ENCODE measurements around the gene ACOT7.
A peak's percentile ranks its signal among the peaks of the same experiment; 100 is the strongest.

Gene ACOT7

DNA sequence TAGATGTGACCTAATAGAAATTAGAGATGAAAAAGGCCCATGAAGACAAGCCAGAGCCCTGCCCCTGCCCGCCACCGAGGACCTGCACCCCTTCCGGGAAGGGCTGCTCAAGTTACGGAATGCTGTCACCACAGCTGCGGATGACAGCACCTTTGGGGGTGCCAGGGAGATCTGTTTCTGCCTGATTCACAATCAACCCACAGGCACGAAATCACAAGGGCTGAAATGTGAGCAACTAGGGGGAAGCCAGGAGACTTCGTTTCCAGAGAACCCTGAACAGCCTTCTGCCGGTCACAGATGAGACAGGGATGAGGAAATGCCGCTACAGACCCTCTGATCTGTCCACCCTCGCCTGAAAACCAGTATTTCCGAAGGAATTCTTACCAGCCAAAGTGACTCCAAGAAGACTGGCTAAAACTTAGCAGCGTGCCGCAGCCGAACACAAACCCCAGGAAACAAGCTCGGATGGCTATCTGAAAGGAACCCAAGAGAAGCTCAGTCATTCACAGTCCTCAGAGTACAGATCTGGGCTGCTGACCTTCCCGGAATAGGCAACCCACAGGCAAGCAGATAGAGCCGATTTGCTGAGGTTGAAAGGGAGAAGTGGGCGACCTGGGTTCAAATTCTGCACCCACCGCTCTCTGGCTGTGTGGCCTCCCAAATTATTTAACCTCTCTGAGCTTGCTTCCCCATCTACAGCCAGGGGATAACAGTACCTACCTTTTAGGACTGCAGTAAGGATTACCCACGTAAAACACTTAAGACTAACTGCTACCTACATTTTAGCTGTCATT lies 158.9 kb downstream of the ACOT7 start:
- Histone ChIP-seq H3K4me3 (replicated peaks; ENCODE audit: insufficient read depth, low read length) (peak overlapping the region; percentile 91), H3K27me3 (ENCODE audit: insufficient read depth, poor library complexity, severe bottlenecking) (peaks cover 3% of the 10 kb centered on the region), H3K27ac (replicated peaks) (peak overlapping the region; percentile 66)
- no peak for DNase-seq (ENCODE audit: low read depth in 1 of 2, low spot score in 1 of 2)
- TF ChIP-seq, protein P1, sequence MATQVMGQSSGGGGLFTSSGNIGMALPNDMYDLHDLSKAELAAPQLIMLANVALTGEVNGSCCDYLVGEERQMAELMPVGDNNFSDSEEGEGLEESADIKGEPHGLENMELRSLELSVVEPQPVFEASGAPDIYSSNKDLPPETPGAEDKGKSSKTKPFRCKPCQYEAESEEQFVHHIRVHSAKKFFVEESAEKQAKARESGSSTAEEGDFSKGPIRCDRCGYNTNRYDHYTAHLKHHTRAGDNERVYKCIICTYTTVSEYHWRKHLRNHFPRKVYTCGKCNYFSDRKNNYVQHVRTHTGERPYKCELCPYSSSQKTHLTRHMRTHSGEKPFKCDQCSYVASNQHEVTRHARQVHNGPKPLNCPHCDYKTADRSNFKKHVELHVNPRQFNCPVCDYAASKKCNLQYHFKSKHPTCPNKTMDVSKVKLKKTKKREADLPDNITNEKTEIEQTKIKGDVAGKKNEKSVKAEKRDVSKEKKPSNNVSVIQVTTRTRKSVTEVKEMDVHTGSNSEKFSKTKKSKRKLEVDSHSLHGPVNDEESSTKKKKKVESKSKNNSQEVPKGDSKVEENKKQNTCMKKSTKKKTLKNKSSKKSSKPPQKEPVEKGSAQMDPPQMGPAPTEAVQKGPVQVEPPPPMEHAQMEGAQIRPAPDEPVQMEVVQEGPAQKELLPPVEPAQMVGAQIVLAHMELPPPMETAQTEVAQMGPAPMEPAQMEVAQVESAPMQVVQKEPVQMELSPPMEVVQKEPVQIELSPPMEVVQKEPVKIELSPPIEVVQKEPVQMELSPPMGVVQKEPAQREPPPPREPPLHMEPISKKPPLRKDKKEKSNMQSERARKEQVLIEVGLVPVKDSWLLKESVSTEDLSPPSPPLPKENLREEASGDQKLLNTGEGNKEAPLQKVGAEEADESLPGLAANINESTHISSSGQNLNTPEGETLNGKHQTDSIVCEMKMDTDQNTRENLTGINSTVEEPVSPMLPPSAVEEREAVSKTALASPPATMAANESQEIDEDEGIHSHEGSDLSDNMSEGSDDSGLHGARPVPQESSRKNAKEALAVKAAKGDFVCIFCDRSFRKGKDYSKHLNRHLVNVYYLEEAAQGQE (IDR thresholded peaks at IDR 0.05; ENCODE audit: insufficient replicate concordance, low read depth) = no peak
- TF ChIP-seq, protein P2, sequence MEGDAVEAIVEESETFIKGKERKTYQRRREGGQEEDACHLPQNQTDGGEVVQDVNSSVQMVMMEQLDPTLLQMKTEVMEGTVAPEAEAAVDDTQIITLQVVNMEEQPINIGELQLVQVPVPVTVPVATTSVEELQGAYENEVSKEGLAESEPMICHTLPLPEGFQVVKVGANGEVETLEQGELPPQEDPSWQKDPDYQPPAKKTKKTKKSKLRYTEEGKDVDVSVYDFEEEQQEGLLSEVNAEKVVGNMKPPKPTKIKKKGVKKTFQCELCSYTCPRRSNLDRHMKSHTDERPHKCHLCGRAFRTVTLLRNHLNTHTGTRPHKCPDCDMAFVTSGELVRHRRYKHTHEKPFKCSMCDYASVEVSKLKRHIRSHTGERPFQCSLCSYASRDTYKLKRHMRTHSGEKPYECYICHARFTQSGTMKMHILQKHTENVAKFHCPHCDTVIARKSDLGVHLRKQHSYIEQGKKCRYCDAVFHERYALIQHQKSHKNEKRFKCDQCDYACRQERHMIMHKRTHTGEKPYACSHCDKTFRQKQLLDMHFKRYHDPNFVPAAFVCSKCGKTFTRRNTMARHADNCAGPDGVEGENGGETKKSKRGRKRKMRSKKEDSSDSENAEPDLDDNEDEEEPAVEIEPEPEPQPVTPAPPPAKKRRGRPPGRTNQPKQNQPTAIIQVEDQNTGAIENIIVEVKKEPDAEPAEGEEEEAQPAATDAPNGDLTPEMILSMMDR (IDR thresholded peaks at IDR 0.05; ENCODE audit: insufficient read depth, low read length) = no peak
- no peak for TF ChIP-seq GABPA (IDR thresholded peaks at IDR 0.05; ENCODE audit: low read depth)
- no peak for TF ChIP-seq SPI1 (IDR thresholded peaks at IDR 0.05; ENCODE audit: borderline replicate concordance, low read depth)
- no peak for TF ChIP-seq POLR2AphosphoS5 (IDR thresholded peaks at IDR 0.05; ENCODE audit: low read depth)

DNA sequence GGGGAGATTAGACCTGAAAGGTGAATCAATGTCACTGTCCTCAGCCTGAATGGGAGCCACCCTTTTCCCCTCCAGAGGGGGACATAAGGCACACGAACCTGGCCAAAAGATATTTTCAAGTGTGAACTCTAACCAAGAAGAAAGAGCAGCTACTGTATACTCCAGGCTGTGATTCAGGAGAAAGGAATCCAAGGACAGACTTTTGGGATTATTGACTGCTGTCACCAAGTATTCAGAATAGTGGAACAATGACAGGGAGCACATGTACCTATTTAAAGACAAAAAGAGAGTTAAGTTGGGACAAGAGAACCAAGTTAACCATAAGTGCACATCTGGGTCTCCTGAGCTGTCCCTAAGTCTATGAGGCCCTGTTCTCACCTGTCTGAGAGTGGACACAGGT lies 160.2 kb downstream of the ACOT7 start:
- TF ChIP-seq GABPA (IDR thresholded peaks at IDR 0.05; ENCODE audit: low read depth) (no peak), POLR2AphosphoS5 (IDR thresholded peaks at IDR 0.05; ENCODE audit: low read depth) (no peak), SPI1 (IDR thresholded peaks at IDR 0.05; ENCODE audit: borderline replicate concordance, low read depth) (no peak)
- TF ChIP-seq, protein P1 (IDR thresholded peaks at IDR 0.05; ENCODE audit: insufficient replicate concordance, low read depth) = no peak
- TF ChIP-seq, protein P2 (IDR thresholded peaks at IDR 0.05; ENCODE audit: insufficient read depth, low read length) = no peak
- no peak for DNase-seq (ENCODE audit: low read depth in 1 of 2, low spot score in 1 of 2)
- Histone ChIP-seq H3K27ac (replicated peaks) (no peak overlapping the region), H3K27me3 (ENCODE audit: insufficient read depth, poor library complexity, severe bottlenecking) (no peaks in the 10 kb centered on the region), H3K4me3 (replicated peaks; ENCODE audit: insufficient read depth, low read length) (no peak overlapping the region)

DNA sequence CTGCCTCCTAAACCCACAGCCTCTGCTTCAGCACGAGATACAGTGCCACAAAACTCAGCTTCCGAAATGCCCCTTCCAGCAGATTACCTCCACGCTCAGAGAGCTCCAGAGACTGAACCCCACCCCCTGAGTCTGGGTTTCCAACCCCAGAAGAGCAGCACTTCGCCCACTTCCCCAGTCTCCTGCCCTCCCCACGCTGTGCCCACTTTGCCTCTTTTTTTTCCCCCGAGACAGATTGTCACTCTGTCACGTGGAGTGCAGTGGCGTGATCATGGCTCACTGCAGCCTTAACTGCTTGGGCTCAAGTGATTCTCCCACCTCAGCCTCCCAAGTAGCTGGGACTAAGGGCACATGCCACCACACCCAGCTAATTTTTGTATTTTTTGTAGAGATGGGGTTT lies 167.9 kb downstream of the ACOT7 start:
- no peak for TF ChIP-seq GABPA (IDR thresholded peaks at IDR 0.05; ENCODE audit: low read depth)
- TF ChIP-seq SPI1 (IDR thresholded peaks at IDR 0.05; ENCODE audit: borderline replicate concordance, low read depth) = no peak
- TF ChIP-seq, protein P1 (IDR thresholded peaks at IDR 0.05; ENCODE audit: insufficient replicate concordance, low read depth) = no peak
- no peak for TF ChIP-seq POLR2AphosphoS5 (IDR thresholded peaks at IDR 0.05; ENCODE audit: low read depth)
- TF ChIP-seq, protein P2 (IDR thresholded peaks at IDR 0.05; ENCODE audit: insufficient read depth, low read length) = no peak
- H3K27me3 ChIP-seq (ENCODE audit: insufficient read depth, poor library complexity, severe bottlenecking) = no peaks in the 10 kb centered on the region
- DNase-seq (ENCODE audit: low read depth in 1 of 2, low spot score in 1 of 2) = no peak
- H3K27ac ChIP-seq (replicated peaks) = no peak overlapping the region
- no peak overlapping the region for H3K4me3 ChIP-seq (replicated peaks; ENCODE audit: insufficient read depth, low read length)

Data from HL-60 (cell line).